DMS114 treated with DMSO at 0.1 percent for 48 hours (cell line): ENCODE data around the gene OR1G1.
"Not testable (repeated sequence)": the region's sequence is repeated elsewhere in the genome, so short reads cannot be mapped to it uniquely, and the experiment has no call there.

Experiments
- DNase-seq: peaks from one replicate; lab custom pipeline; 2025; ENCODE audit not compliant: unreplicated experiment; lab: John Stamatoyannopoulos, UW

The OR1G1 gene

GRCh38 chr17:3127451-3127850 is at the start of gene OR1G1:
Gene OR1G1 (minus strand): TSS chr17:3127551. CDS start chr17:3127551, 0 bp downstream.
- DNase-seq: no peak

GRCh38 chr17:3167574-3167973 is 40.2 kb upstream of the OR1G1 start:
- DNase-seq: no peak

GRCh38 chr17:3157218-3157617 is 29.9 kb upstream of the OR1G1 start:
- DNase-seq: no peak

GRCh38 chr17:3137494-3137893 is 10.1 kb upstream of the OR1G1 start:
- DNase-seq: not testable (repeated sequence)

- DNase-seq: no peak
Measured at GRCh38 chr17:3104322-3104721, 23.0 kb downstream of the OR1G1 start, which contains the start of gene OR1D2. Gene OR1D2 (minus strand): TSS chr17:3104422. CDS start chr17:3092996, 11,426 bp downstream.
